ENCODE data around the gene MAL. TPM values are rescaled to one million over a fixed set of nuclear protein-coding genes. Genes with fewer than 3 reads are reported as not detected.

The MAL gene
- total and polyA plus RNA-seq, 2 of the 8 experiments (the other 6 are each of a cell fraction or from before 2014, with no cell fraction given) = not detected

DNA sequence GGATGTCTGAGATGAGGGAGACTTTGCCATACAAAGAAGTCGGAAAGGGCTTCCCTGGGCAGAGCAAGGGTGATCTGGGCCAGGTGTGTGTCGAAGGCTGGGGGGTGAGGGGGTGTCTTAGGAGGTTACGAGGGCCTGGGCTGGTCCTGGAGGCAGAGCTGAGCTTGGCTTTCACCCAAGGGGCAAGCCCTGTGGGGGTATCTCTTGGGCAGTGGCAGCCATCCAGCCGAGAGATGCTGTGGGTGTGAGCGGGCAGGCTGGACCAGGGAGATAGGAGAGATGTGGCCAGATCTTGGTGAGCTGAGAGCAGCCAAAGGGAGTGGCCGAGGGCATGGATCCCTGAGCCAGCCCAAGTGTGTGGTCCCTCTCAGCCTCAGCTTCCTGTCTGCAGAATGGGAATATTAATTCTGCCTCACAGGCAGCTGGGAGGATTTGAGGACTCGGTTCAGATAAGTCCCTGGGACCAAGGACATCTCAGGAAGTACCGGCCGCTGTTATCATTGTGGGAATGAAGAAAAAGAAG is 33.0 kb downstream of the MAL start:
- Histone ChIP-seq H4K5ac (ENCODE audit: insufficient read length, low read depth, low read length) (no peak overlapping the region), H2BK20ac (ENCODE audit: low read length) (no peak overlapping the region), H2BK15ac (ENCODE audit: low read length) (no peak overlapping the region), H3K79me1 (ENCODE audit: low read depth, low read length) (no peaks in the 10 kb centered on the region), H3K9ac (replicated peaks in 1 of 4; ENCODE audit: extremely low read depth in 1 of 4, low read depth in 3 of 4, low read length in 3 of 4) (no peak overlapping the region), H3K18ac (ENCODE audit: extremely low read depth, low read length) (no peak overlapping the region), H3K27me3 (replicated peaks in 1 of 4; ENCODE audit: control insufficient read depth in 3 of 4, extremely low read depth in 1 of 4, insufficient read depth in 3 of 4, low read length in 3 of 4) (no peaks in the 10 kb centered on the region), H2BK12ac (ENCODE audit: low read depth, low read length) (no peak overlapping the region), H2BK5ac (ENCODE audit: low read depth, low read length) (no peak overlapping the region), H3K36me3 (ENCODE audit: control insufficient read depth in 2 of 4, insufficient read depth in 4 of 4, low read length in 3 of 4) (no peaks in the 10 kb centered on the region), H3K9me3 (ENCODE audit: insufficient read depth in 2 of 2, low read depth in 1 of 2, low read length in 1 of 2) (peaks cover 70 to 89% of the 10 kb centered on the region in 2 experiments), H2AK5ac (ENCODE audit: low read depth, low read length) (no peak overlapping the region), H4K8ac (ENCODE audit: extremely low read depth, insufficient read depth, low read length) (no peak overlapping the region), H3K4me3 (ENCODE audit: extremely low read depth in 1 of 4, insufficient read depth in 2 of 4, low read depth in 3 of 4, low read length in 4 of 4) (no peak overlapping the region), H3K79me2 (ENCODE audit: control insufficient read depth in 1 of 2, insufficient read depth in 2 of 2, low read length in 2 of 2) (no peaks in the 10 kb centered on the region), H3K56ac (replicated peaks; ENCODE audit: insufficient read length, low read depth, low read length) (no peak overlapping the region), H3K14ac (ENCODE audit: insufficient read length) (no peak overlapping the region), H3K4me2 (ENCODE audit: insufficient read depth in 1 of 2, low read depth in 2 of 2, low read length in 2 of 2) (no peak overlapping the region), H3K23ac (ENCODE audit: insufficient read length) (no peak overlapping the region), H3K27ac (ENCODE audit: low read depth, low read length) (no peak overlapping the region), H4K20me1 (replicated peaks in 1 of 2; ENCODE audit: control insufficient read depth in 1 of 2, insufficient read depth in 2 of 2, low read length in 2 of 2) (no peaks in the 10 kb centered on the region), H3K4ac (replicated peaks; ENCODE audit: insufficient read length, low read depth, low read length) (no peak overlapping the region), H2AFZ (ENCODE audit: low read length) (no peak overlapping the region), H3K4me1 (replicated peaks in 1 of 4; ENCODE audit: control insufficient read depth in 3 of 4, insufficient read depth in 4 of 4, low read length in 3 of 4) (peaks cover 0 to 3% (median 0%) of the 10 kb centered on the region in 4 experiments; a peak in 1 of 7 replicates), H4K91ac (replicated peaks; ENCODE audit: insufficient read length, low read length) (no peak overlapping the region), H3K23me2 (ENCODE audit: low read depth, low read length) (no peaks in the 10 kb centered on the region), H2BK120ac (replicated peaks; ENCODE audit: low read depth, low read length) (no peak overlapping the region)
- DNase-seq (ENCODE audit: low read depth in 1 of 2, low spot score in 2 of 2) (no peak), FAIRE-seq (no peak)
- WGBS, 2 experiments (ENCODE audit: extremely low coverage in 1 of 2, insufficient coverage in 1 of 2, insufficient read length in 1 of 2, insufficient replicate concordance in 2 of 2, low coverage in 1 of 2, low lambda C conversion rate in 2 of 2, missing lambda C conversion rate in 1 of 2) = 79% methylated on average over 9 of the region's 9 CpGs; no CpG with 5 or more reads in 1 of the 2 experiments
- POLR2A ChIA-PET (ENCODE audit: partially characterized antibody) = no interaction called here
- CTCF ChIA-PET (ENCODE audit: partially characterized antibody) = no interaction called here
- TF ChIP-seq SRF (IDR thresholded peaks at IDR 0.05; ENCODE audit: low read depth, low read length) = no peak
- no peak for TF ChIP-seq CHD1 (IDR thresholded peaks at IDR 0.05; ENCODE audit: low read depth, low read length)
- TF ChIP-seq BCL11A (IDR thresholded peaks at IDR 0.05; ENCODE audit: low read depth in 2 of 2, low read length in 2 of 2) = no peak
- TF ChIP-seq CREB1 (IDR thresholded peaks at IDR 0.05) = no peak
- no peak for TF ChIP-seq GTF2F1 (IDR thresholded peaks at IDR 0.05; ENCODE audit: borderline replicate concordance, low read depth, low read length)
- TF ChIP-seq ZNF274 (IDR thresholded peaks at IDR 0.05; ENCODE audit: borderline replicate concordance, extremely low read depth, low read length) = no peak
- no peak for TF ChIP-seq CHD2 (IDR thresholded peaks at IDR 0.05; ENCODE audit: low read length)
- no peak for TF ChIP-seq FOSL1 (IDR thresholded peaks at IDR 0.05; ENCODE audit: insufficient read depth, low read depth, low read length)
- TF ChIP-seq RNF2 (IDR thresholded peaks at IDR 0.05; ENCODE audit: borderline replicate concordance, low read depth, low read length, missing control alignments, poor library complexity, severe bottlenecking) = no peak
- no peak for TF ChIP-seq KDM5A (IDR thresholded peaks at IDR 0.05; ENCODE audit: low read length)
- TF ChIP-seq, protein P1, sequence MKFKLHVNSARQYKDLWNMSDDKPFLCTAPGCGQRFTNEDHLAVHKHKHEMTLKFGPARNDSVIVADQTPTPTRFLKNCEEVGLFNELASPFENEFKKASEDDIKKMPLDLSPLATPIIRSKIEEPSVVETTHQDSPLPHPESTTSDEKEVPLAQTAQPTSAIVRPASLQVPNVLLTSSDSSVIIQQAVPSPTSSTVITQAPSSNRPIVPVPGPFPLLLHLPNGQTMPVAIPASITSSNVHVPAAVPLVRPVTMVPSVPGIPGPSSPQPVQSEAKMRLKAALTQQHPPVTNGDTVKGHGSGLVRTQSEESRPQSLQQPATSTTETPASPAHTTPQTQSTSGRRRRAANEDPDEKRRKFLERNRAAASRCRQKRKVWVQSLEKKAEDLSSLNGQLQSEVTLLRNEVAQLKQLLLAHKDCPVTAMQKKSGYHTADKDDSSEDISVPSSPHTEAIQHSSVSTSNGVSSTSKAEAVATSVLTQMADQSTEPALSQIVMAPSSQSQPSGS (IDR thresholded peaks at IDR 0.05; ENCODE audit: low read length) = no peak
- TF ChIP-seq SIN3A (conservative IDR thresholded peaks at IDR 0.05 in 1 of 2, IDR thresholded peaks at IDR 0.05 in 1 of 2; ENCODE audit: low read depth in 1 of 2, low read length in 2 of 2) = no peak
- no peak for TF ChIP-seq BRCA1 (IDR thresholded peaks at IDR 0.05; ENCODE audit: low read depth, low read length)

All from H1 (cell line).